BLaER1 (cell line): ENCODE data around the gene VPS13D.
"Not testable (repeated sequence)": the region's sequence is repeated elsewhere in the genome, so short reads cannot be mapped to it uniquely, and the experiment has no call there.

Experiments
- H3K27ac ChIP-seq: shearing (Covaris generic); formaldehyde crosslinking; 2 replicates; pipeline ENCODE4 v1.8.1; 2022
- H3K27me3 ChIP-seq: shearing (Covaris generic); formaldehyde crosslinking; 2 replicates; pipeline ENCODE4 v1.8.1; 2022
- H3K36me3 ChIP-seq: shearing (Covaris generic); formaldehyde crosslinking; 2 replicates; pipeline ENCODE4 v1.8.1; 2022
- H3K4me1 ChIP-seq: shearing (Covaris generic); formaldehyde crosslinking; 2 replicates; pipeline ENCODE4 v1.8.1; 2022
- H3K4me2 ChIP-seq: shearing (Covaris generic); formaldehyde crosslinking; 2 replicates; pipeline ENCODE4 v1.8.1; 2022
- H3K4me3 ChIP-seq: shearing (Covaris generic); formaldehyde crosslinking; 2 replicates; pipeline ENCODE4 v1.8.1; 2022
- H3K9ac ChIP-seq: shearing (Covaris generic); formaldehyde crosslinking; 2 replicates; pipeline ENCODE4 v1.8.1; 2022
- H3K9me3 ChIP-seq: shearing (Covaris generic); formaldehyde crosslinking; 2 replicates; pipeline ENCODE4 v1.8.1; 2022
- H4K20me1 ChIP-seq: shearing (Covaris generic); formaldehyde crosslinking; 2 replicates; pipeline ENCODE4 v1.8.1; 2022
- Cebpa-rat ChIP-seq: shearing (Covaris generic); IDR thresholded peaks from 2 replicates; pipeline ENCODE4 v1.8.1; 2022

VPS13D gene

GRCh38 chr1:12324423-12324822 lies 94.6 kb downstream of the VPS13D start:
- no peaks in the 10 kb centered on the region for H3K27me3 ChIP-seq
- H3K4me3 ChIP-seq: no peak overlapping the region
- no peak overlapping the region for H3K27ac ChIP-seq
- H3K36me3 ChIP-seq: peaks cover 63% of the 10 kb centered on the region
- H3K4me1 ChIP-seq: peaks cover 5% of the 10 kb centered on the region
- no peaks in the 10 kb centered on the region for H3K9me3 ChIP-seq
- H3K9ac ChIP-seq: no peak overlapping the region
- no peak overlapping the region for H3K4me2 ChIP-seq
- no peaks in the 10 kb centered on the region for H4K20me1 ChIP-seq
- no peak for TF ChIP-seq Cebpa-rat

- not testable (repeated sequence) for H3K27me3 ChIP-seq, H3K4me3 ChIP-seq, H3K4me1 ChIP-seq, H3K9ac ChIP-seq, H4K20me1 ChIP-seq, H3K4me2 ChIP-seq, H3K27ac ChIP-seq, H3K9me3 ChIP-seq
- peaks cover 61% of the 10 kb centered on the region for H3K36me3 ChIP-seq
These were observed 95.1 kb downstream of the VPS13D start for GRCh38 chr1:12324973-12325372.

GRCh38 chr1:12326986-12327385 lies 97.2 kb downstream of the VPS13D start:
- no peaks in the 10 kb centered on the region for H4K20me1 ChIP-seq
- H3K27me3 ChIP-seq: no peaks in the 10 kb centered on the region
- H3K4me3 ChIP-seq: no peak overlapping the region
- no peak for TF ChIP-seq Cebpa-rat
- H3K27ac ChIP-seq: no peak overlapping the region
- peaks cover 74% of the 10 kb centered on the region for H3K36me3 ChIP-seq
- no peak overlapping the region for H3K4me2 ChIP-seq
- no peak overlapping the region for H3K9ac ChIP-seq
- H3K4me1 ChIP-seq: peaks cover 5% of the 10 kb centered on the region
- no peaks in the 10 kb centered on the region for H3K9me3 ChIP-seq

GRCh38 chr1:12327566-12327965 lies 97.7 kb downstream of the VPS13D start:
- Histone ChIP-seq H3K4me3 (no peak overlapping the region), H3K4me1 (peaks cover 5% of the 10 kb centered on the region), H3K36me3 (peaks cover 74% of the 10 kb centered on the region), H4K20me1 (no peaks in the 10 kb centered on the region), H3K9ac (no peak overlapping the region), H3K27ac (no peak overlapping the region), H3K9me3 (no peaks in the 10 kb centered on the region), H3K27me3 (no peaks in the 10 kb centered on the region), H3K4me2 (no peak overlapping the region)
- TF ChIP-seq Cebpa-rat: no peak

- H3K36me3 ChIP-seq: peaks cover 82% of the 10 kb centered on the region
- no peak overlapping the region for H3K4me2 ChIP-seq
- no peaks in the 10 kb centered on the region for H3K27me3 ChIP-seq
- H3K4me1 ChIP-seq: no peaks in the 10 kb centered on the region
- no peaks in the 10 kb centered on the region for H4K20me1 ChIP-seq
- no peak overlapping the region for H3K9ac ChIP-seq
- no peaks in the 10 kb centered on the region for H3K9me3 ChIP-seq
- no peak overlapping the region for H3K27ac ChIP-seq
- no peak for TF ChIP-seq Cebpa-rat
- H3K4me3 ChIP-seq: no peak overlapping the region
These were observed 103.4 kb downstream of the VPS13D start for GRCh38 chr1:12333036-12333785.

GRCh38 chr1:12335815-12336214 lies 106.0 kb downstream of the VPS13D start:
- H3K36me3 ChIP-seq: peaks cover 59% of the 10 kb centered on the region
- no peak for TF ChIP-seq Cebpa-rat
- no peaks in the 10 kb centered on the region for H3K9me3 ChIP-seq
- H3K4me1 ChIP-seq: peaks cover 17% of the 10 kb centered on the region
- H3K4me2 ChIP-seq: no peak overlapping the region
- H3K4me3 ChIP-seq: no peak overlapping the region
- H3K27ac ChIP-seq: no peak overlapping the region
- no peaks in the 10 kb centered on the region for H3K27me3 ChIP-seq
- H4K20me1 ChIP-seq: no peaks in the 10 kb centered on the region
- no peak overlapping the region for H3K9ac ChIP-seq

GRCh38 chr1:12336413-12336812 lies 106.6 kb downstream of the VPS13D start:
- Histone ChIP-seq H3K27ac (no peak overlapping the region), H3K4me2 (no peak overlapping the region), H3K9me3 (no peaks in the 10 kb centered on the region), H3K27me3 (no peaks in the 10 kb centered on the region), H3K4me1 (peaks cover 20% of the 10 kb centered on the region), H3K9ac (no peak overlapping the region), H3K36me3 (peaks cover 53% of the 10 kb centered on the region), H3K4me3 (no peak overlapping the region), H4K20me1 (no peaks in the 10 kb centered on the region)
- no peak for TF ChIP-seq Cebpa-rat

- Histone ChIP-seq H3K27me3 (no peaks in the 10 kb centered on the region), H3K4me3 (no peak overlapping the region), H3K36me3 (peaks cover 47% of the 10 kb centered on the region), H3K9me3 (no peaks in the 10 kb centered on the region), H4K20me1 (no peaks in the 10 kb centered on the region), H3K4me1 (peaks cover 20% of the 10 kb centered on the region), H3K9ac (no peak overlapping the region), H3K4me2 (no peak overlapping the region), H3K27ac (no peak overlapping the region)
- no peak for TF ChIP-seq Cebpa-rat
These were observed 108.2 kb downstream of the VPS13D start for GRCh38 chr1:12338017-12338416.

GRCh38 chr1:12338823-12339222 lies 109.0 kb downstream of the VPS13D start:
- Histone ChIP-seq H3K9me3 (no peaks in the 10 kb centered on the region), H3K27ac (no peak overlapping the region), H3K4me3 (no peak overlapping the region), H3K4me2 (no peak overlapping the region), H3K36me3 (peaks cover 39% of the 10 kb centered on the region), H3K9ac (no peak overlapping the region), H4K20me1 (no peaks in the 10 kb centered on the region), H3K27me3 (no peaks in the 10 kb centered on the region), H3K4me1 (peaks cover 26% of the 10 kb centered on the region)
- TF ChIP-seq Cebpa-rat: no peak

GRCh38 chr1:12339396-12339795 lies 109.6 kb downstream of the VPS13D start:
- Histone ChIP-seq H3K9me3 (no peaks in the 10 kb centered on the region), H3K9ac (no peak overlapping the region), H3K36me3 (peaks cover 33% of the 10 kb centered on the region), H3K4me3 (no peak overlapping the region), H3K27me3 (no peaks in the 10 kb centered on the region), H3K27ac (no peak overlapping the region), H3K4me2 (peak overlapping the region; percentile 23; the same call in 1 of the 2 replicates), H4K20me1 (no peaks in the 10 kb centered on the region), H3K4me1 (peaks cover 32% of the 10 kb centered on the region)
- TF ChIP-seq Cebpa-rat: no peak
